ENCODE measurements around the gene MUS81. TPM values are rescaled to one million over a fixed set of nuclear protein-coding genes. Genes with fewer than 3 reads are reported as not detected.

MUS81 gene
- total and polyA plus RNA-seq, 2 of the 4 experiments (the other 2 are of a cell fraction): 23.7 to 47.9 TPM

DNA sequence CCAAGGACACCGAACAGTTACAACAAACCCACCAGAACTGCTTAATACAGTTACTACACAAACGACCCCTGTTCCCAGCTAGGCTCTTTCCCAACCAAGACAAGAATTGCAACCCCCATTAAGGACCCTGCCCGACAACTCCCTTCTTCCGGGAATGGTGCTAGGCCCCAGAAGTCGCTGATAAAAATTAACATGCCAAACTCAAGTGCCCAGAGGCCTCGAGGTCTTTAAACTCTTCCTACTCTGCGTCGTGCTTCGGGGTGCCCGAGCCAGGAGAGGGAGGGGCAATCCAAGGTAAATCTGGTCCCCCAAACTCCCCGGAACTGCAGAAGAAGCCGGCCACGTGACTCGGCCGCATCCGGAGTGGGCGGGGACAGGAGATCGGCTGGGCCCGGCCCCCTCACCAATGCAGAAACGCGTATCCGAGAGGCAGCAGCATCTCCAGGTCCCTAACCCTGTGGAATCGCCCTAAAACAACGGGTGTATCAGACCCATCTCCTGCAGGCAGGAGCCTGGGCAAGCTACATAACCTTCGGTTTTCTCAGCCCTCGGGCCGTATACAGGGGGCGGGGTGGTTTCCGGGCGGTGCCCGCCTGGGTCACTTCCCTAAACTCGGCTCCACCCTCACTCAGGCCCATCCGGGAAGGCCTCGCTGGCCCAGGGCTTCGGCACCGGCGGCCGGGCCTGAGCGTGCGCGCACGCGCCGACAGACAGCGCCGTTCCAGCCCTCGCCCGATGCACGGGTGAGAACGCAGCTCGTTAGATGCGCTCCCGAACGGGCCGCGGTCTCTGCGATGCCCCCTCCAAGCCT is 3.3 kb upstream of the MUS81 start (continued):
- no peak for TF ChIP-seq SMC3 (IDR thresholded peaks at IDR 0.05; ENCODE audit: low read depth, low read length)
- 0 out of 2 replicates have a peak, but pooled peaks have one; percentile 5 for TF ChIP-seq RAD21 (IDR thresholded peaks at IDR 0.05; ENCODE audit: low read length)
- no peak for TF ChIP-seq MAFK (IDR thresholded peaks at IDR 0.05; ENCODE audit: low read depth, low read length)

- H3K9me3 ChIP-seq (ENCODE audit: control insufficient read depth, insufficient read depth, low read length): no peaks in the 10 kb centered on the region
- H2BK20ac ChIP-seq (ENCODE audit: low read depth, low read length): no peak overlapping the region
- H4K91ac ChIP-seq (ENCODE audit: insufficient read depth, low read depth, low read length): peak overlapping the region; percentile 80; the same call in 1 of the 2 replicates
- H3K4ac ChIP-seq (ENCODE audit: low read depth, low read length): peak overlapping the region; percentile 89
- DNase-seq (no peak), ATAC-seq (ENCODE audit: low read depth) (no peak)
- peak overlapping the region; percentile 93 for H3K27ac ChIP-seq (ENCODE audit: insufficient read depth, low read length)
- peak overlapping the region; percentile 89 for H3K4me3 ChIP-seq (ENCODE audit: insufficient read depth, low read depth, low read length)
- WGBS, 2 experiments (ENCODE audit: extremely low coverage in 2 of 2, insufficient read length in 1 of 2): 0% methylated on average over 14 of the region's 49 CpGs; no CpG with 5 or more reads in 1 of the 2 experiments
- BruUV-seq (replicated peaks): no TSS peak
- H2AFZ ChIP-seq (replicated peaks; ENCODE audit: low read length, poor library complexity): peak overlapping the region; percentile 51
- H2AK9ac ChIP-seq (replicated peaks; ENCODE audit: low read depth, low read length, poor library complexity): peak overlapping the region; percentile 100
- peaks cover 25 to 70% of the 10 kb centered on the region in 2 experiments for H3K79me1 ChIP-seq (ENCODE audit: low read depth in 1 of 2, low read length in 2 of 2)
- H3K56ac ChIP-seq (ENCODE audit: extremely low read depth, insufficient read depth, low read length): peak overlapping the region; percentile 29
- H3K4me2 ChIP-seq (ENCODE audit: low read depth, low read length): peak overlapping the region; percentile 57
- CTCF ChIA-PET: interaction anchor here (1.0 kb wide), 1 partner anchor 40 kb away, joined by 3 read pairs; no protein-coding TSS in a partner anchor
- peak overlapping the region; percentile 81 for H2BK5ac ChIP-seq (ENCODE audit: low read depth, low read length, poor library complexity, severe bottlenecking)
- peak overlapping the region; percentile 77 for H3K9ac ChIP-seq (ENCODE audit: low read depth, low read length)
- peak overlapping the region; percentile 19; the same call in 1 of the 2 replicates for H3K18ac ChIP-seq (ENCODE audit: low read depth, low read length)
- intact Hi-C loops (cut with micrococcal nuclease): loop anchor here (1.0 kb wide), 1 partner anchor 31 kb away; the partner anchor contains the start of gene FIBP
- 0 out of 2 replicates have a peak overlapping the region, but pooled peaks have one; percentile 41 for H3K23ac ChIP-seq (ENCODE audit: low read depth, low read length)
- peaks cover 50% of the 10 kb centered on the region for H3K36me3 ChIP-seq (ENCODE audit: control insufficient read depth, insufficient read depth, low read length)
- in situ Hi-C loops (cut with MboI; ENCODE audit: low sequenced_read_pairs): no loop called here
- H2BK120ac ChIP-seq (ENCODE audit: low read depth, low read length): no peak overlapping the region
- H3K27me3 ChIP-seq (ENCODE audit: control insufficient read depth, insufficient read depth, low read length): no peaks in the 10 kb centered on the region
- H4K5ac ChIP-seq (ENCODE audit: low read depth, low read length): peak overlapping the region; percentile 45
- POLR2A ChIA-PET (ENCODE audit: unreplicated experiment): interaction anchor here (1.0 kb wide), 1 partner anchor 9 kb away, joined by 3 read pairs; no protein-coding TSS in a partner anchor
- H4K20me1 ChIP-seq (ENCODE audit: insufficient read depth, low read length): peaks cover 58% of the 10 kb centered on the region
- peak overlapping the region; percentile 81; the same call in 1 of the 2 replicates for H2AK5ac ChIP-seq (ENCODE audit: low read depth, low read length)
- peak overlapping the region; percentile 93 for H3K14ac ChIP-seq (replicated peaks; ENCODE audit: low read depth, low read length)
- dilution Hi-C loops (cut with HindIII; ENCODE audit: low sequenced_read_pairs, unreplicated experiment): no loop called here
- H3K4me1 ChIP-seq (ENCODE audit: control insufficient read depth, insufficient read depth, low read length): peaks cover 11% of the 10 kb centered on the region
- H2BK15ac ChIP-seq (ENCODE audit: low read depth, low read length): no peak overlapping the region
- H4K8ac ChIP-seq (ENCODE audit: low read depth in 2 of 2, low read length in 2 of 2): peak overlapping the region in 1 of 2 experiments; percentile 46; a peak in 1 of 4 replicates
- H3K9me1 ChIP-seq (ENCODE audit: insufficient read depth, low read length): peaks cover 29% of the 10 kb centered on the region
- no peak for TF ChIP-seq RCOR1 (IDR thresholded peaks at IDR 0.05; ENCODE audit: insufficient replicate concordance, low read length)
- TF ChIP-seq, protein P1, sequence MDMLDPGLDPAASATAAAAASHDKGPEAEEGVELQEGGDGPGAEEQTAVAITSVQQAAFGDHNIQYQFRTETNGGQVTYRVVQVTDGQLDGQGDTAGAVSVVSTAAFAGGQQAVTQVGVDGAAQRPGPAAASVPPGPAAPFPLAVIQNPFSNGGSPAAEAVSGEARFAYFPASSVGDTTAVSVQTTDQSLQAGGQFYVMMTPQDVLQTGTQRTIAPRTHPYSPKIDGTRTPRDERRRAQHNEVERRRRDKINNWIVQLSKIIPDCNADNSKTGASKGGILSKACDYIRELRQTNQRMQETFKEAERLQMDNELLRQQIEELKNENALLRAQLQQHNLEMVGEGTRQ (IDR thresholded peaks at IDR 0.05; ENCODE audit: low read depth, low read length): no peak
- no peak for TF ChIP-seq ELK1 (IDR thresholded peaks at IDR 0.05; ENCODE audit: borderline replicate concordance, low read depth, low read length)
- no peak for TF ChIP-seq BHLHE40 (IDR thresholded peaks at IDR 0.05; ENCODE audit: low read depth, low read length)
- no peak for TF ChIP-seq MXI1 (IDR thresholded peaks at IDR 0.05; ENCODE audit: borderline replicate concordance, low read depth, low read length)
- no peak for TF ChIP-seq MAZ (IDR thresholded peaks at IDR 0.05; ENCODE audit: borderline replicate concordance, low read depth, low read length)
- TF ChIP-seq NFE2L2 (IDR thresholded peaks at IDR 0.05; ENCODE audit: low read depth, low read length): no peak
- TF ChIP-seq FOS (IDR thresholded peaks at IDR 0.05; ENCODE audit: low read depth, low read length): no peak
- TF ChIP-seq CEBPB (IDR thresholded peaks at IDR 0.05; ENCODE audit: low read depth, low read length): no peak
These were observed 2.8 kb upstream of the MUS81 start for GRCh38 chr11:65857500-65857852.

Measured in IMR-90 (cell line).